ENCODE data around the gene TPM3.
"Not testable (repeated sequence)": the region's sequence is repeated elsewhere in the genome, so short reads cannot be mapped to it uniquely, and the experiment has no call there.

TPM3 gene

GRCh38 chr1:154170547-154171222 is 21.2 kb downstream of the TPM3 start:
- peak in 1 of 2 donors; percentile 45 for DNase-seq (ENCODE audit: low read depth in 1 of 2, low spot score in 1 of 2)

GRCh38 chr1:154167461-154167860 is 24.4 kb downstream of the TPM3 start:
- no peak for DNase-seq (ENCODE audit: low read depth in 1 of 2, low spot score in 1 of 2)

GRCh38 chr1:154166207-154166606 is 25.7 kb downstream of the TPM3 start:
- DNase-seq (ENCODE audit: low read depth in 1 of 2, low spot score in 1 of 2), result no peak

GRCh38 chr1:154159554-154159953 is 32.3 kb downstream of the TPM3 start:
- no peak for DNase-seq (ENCODE audit: low read depth in 1 of 2, low spot score in 1 of 2)

- no peak for DNase-seq (ENCODE audit: low read depth in 1 of 2, low spot score in 1 of 2)
These were observed 33.4 kb downstream of the TPM3 start for GRCh38 chr1:154158307-154159125.

GRCh38 chr1:154157520-154158306 is 34.2 kb downstream of the TPM3 start:
- DNase-seq (ENCODE audit: low read depth in 1 of 2, low spot score in 1 of 2), result peak; percentile 31 to 60

- no peak for DNase-seq (ENCODE audit: low read depth in 1 of 2, low spot score in 1 of 2)
These were observed 36.6 kb downstream of the TPM3 start for GRCh38 chr1:154155251-154155650.

GRCh38 chr1:154154534-154155191 is 37.2 kb downstream of the TPM3 start, which contains the start of gene NUP210L:
TSS of gene NUP210L (minus strand) at chr1:154155073.
- DNase-seq (ENCODE audit: low read depth in 1 of 2, low spot score in 1 of 2), result no peak

GRCh38 chr1:154154053-154154452 is 37.8 kb downstream of the TPM3 start:
- DNase-seq (ENCODE audit: low read depth in 1 of 2, low spot score in 1 of 2), result no peak

GRCh38 chr1:154151311-154151710 is 40.6 kb downstream of the TPM3 start:
- DNase-seq (ENCODE audit: low read depth in 1 of 2, low spot score in 1 of 2), result no peak

GRCh38 chr1:154148807-154149206 is 43.1 kb downstream of the TPM3 start:
- DNase-seq (ENCODE audit: low read depth in 1 of 2, low spot score in 1 of 2), result no peak

- not testable (repeated sequence) for DNase-seq (ENCODE audit: low read depth in 1 of 2, low spot score in 1 of 2)
These were observed 44.4 kb downstream of the TPM3 start for GRCh38 chr1:154147505-154147904.

- no peak for DNase-seq (ENCODE audit: low read depth in 1 of 2, low spot score in 1 of 2)
These were observed 45.9 kb downstream of the TPM3 start for GRCh38 chr1:154145986-154146385.

GRCh38 chr1:154142358-154142757 is 49.5 kb downstream of the TPM3 start:
- no peak for DNase-seq (ENCODE audit: low read depth in 1 of 2, low spot score in 1 of 2)

- no peak for DNase-seq (ENCODE audit: low read depth in 1 of 2, low spot score in 1 of 2)
These were observed 50.7 kb downstream of the TPM3 start for GRCh38 chr1:154141240-154141639.

GRCh38 chr1:154137888-154138287 is 54.0 kb downstream of the TPM3 start:
- DNase-seq (ENCODE audit: low read depth in 1 of 2, low spot score in 1 of 2), result no peak

GRCh38 chr1:154133256-154133655 is 58.6 kb downstream of the TPM3 start:
- no peak for DNase-seq (ENCODE audit: low read depth in 1 of 2, low spot score in 1 of 2)

GRCh38 chr1:154129391-154129970 is 62.4 kb downstream of the TPM3 start:
- no peak for DNase-seq (ENCODE audit: low read depth in 1 of 2, low spot score in 1 of 2)

- not testable (repeated sequence) for DNase-seq (ENCODE audit: low read depth in 1 of 2, low spot score in 1 of 2)
These were observed 68.7 kb downstream of the TPM3 start for GRCh38 chr1:154123205-154123604.

- no peak for DNase-seq (ENCODE audit: low read depth in 1 of 2, low spot score in 1 of 2)
These were observed 74.3 kb downstream of the TPM3 start for GRCh38 chr1:154117642-154118041.

GRCh38 chr1:154115180-154115579 is 76.7 kb downstream of the TPM3 start:
- no peak for DNase-seq (ENCODE audit: low read depth in 1 of 2, low spot score in 1 of 2)
